ENCODE data around the gene GRK1.

Gene GRK1

DNA sequence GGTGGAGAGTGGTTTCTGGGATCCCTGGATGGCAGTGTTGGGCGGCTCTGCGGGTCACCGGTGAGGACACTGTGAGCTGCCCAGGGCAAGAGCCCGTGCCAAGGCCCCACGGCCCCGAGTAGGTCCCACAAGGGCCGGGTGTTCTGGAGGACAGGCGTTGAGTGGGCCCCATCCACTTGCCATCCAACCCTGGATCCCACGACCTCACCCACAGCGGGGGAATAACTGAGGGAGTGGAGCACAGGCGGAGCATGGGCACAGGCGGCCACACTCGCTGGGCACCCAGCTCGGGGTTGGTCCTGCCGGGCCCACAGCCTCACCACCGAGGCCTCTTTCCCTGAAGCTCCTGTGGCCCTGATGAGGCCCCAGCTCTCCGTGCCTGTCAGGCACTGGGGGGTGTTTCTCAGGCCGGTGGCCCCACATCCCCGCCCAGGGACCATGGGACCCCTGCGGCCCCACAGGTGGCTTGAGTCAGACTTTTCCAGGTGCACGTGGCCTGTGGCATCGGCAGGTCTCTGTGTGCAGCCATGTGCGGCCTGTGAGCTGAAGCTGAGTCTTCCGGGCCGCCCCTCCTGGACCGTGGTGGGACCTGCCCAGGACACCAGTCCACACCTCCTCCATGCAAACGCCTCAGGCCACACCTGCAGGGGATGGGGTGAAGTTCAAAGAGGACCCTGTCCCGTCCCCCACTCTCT is 108.6 kb downstream of the GRK1 start:
- DNase-seq (ENCODE audit: low read depth) = no peak

DNA sequence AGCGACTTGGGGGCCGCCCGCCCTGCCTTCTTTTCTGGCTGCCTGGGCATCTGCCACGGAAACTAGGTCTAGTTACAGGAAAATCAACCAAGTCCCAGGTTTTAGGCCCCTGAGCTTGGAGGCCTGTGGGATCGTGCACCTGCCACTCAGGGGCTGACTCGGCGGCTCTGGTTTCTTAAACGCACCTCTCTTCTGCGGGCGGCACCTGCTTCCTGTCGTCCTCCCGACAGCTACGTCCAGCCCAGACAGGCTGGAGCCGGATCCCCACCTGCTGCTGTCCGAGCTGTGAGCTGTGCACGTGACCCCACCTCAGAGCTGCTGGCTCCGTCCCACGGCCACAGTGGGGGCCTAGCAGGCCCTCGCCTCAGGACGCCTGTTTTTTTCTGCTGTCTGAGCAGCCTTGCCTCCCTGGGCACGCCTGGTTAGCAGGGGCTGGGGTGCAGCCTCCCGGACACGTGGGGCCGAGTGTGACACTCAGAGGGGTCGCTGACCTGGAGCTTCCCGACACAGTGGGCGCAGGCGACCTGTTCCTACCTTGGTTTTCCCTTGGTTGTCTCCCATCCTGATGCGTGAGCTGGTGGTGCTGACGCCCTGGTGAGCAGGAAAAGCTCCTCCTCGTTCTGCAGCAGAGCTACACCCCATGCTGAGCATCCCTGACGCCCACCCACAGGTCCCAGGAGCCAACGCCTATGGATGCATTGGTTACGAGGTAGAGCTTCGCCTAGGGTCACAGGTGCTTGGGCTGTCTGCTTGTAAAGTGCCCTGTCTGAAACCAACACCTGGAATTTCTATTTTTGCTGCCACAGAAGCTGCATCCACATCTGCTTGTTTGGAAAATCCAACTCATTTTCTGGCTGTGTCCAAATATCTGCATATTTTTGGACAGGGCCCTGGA is 109.5 kb downstream of the GRK1 start:
- DNase-seq (ENCODE audit: low read depth) = no peak

DNA sequence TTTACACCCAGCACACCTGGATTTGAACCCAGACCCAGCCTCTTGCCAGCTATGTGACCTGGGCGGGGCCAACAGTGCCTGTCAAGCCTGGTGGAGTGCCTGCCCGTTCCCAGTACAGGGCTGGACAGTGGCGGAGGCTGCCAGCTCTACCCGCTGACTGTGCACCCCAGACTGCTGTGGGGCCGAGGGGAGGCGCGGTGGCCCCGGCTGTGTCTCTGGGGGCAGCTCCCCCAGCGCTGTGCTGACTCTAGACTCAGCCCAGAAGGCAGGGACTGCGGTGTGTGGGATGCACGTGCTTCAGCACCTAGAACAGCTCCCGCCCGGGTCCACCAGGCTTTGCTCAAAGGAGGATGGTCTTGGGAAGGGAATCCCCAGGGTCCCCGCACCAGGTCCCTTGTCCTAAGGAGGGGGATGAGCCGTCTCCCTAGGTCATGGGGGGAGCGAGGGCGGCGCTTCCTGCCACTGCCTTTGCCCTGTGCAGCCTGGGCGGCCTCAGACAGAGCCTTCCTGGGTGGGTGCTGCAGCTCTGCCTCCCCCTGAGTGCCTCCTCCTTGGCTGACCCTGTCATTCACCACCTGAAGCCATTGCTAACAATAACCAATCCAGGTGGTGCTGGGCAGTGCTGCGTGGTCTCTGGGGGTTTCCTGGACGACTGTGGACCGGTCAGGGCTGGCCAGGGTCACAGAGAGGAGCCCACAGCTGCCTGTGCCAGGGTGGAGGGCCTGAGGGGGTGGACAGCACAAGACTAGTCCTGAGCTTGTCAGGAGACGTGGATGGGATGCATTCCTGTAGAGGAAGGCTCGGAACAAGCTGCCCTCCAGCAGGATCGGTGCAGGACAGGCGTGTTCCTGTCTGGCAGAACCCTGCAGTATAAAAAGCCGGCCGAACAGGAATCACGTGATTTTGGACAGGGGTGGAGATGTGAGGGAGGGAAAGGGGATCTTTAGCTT is 110.6 kb downstream of the GRK1 start:
- no peak for DNase-seq (ENCODE audit: low read depth)

DNA sequence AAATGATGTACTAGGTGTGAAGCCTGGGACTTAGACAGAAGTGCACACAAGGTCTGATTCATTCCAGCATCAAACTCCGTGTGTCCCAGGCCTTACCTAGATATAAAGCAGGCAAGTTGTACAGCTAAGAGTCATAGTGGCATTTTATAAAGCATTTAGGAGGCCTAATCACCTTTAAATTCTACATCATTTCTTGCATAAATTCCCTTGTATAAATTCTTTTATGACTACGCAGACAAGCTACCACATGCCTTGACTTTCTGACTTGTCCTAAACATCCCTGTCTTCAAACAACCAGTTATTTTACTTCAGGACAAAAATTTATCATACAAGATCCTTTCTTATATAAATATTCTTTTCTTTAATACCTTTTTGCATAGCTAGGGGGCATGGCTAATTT is 114.6 kb downstream of the GRK1 start:
- no peak for DNase-seq (ENCODE audit: low read depth)

DNA sequence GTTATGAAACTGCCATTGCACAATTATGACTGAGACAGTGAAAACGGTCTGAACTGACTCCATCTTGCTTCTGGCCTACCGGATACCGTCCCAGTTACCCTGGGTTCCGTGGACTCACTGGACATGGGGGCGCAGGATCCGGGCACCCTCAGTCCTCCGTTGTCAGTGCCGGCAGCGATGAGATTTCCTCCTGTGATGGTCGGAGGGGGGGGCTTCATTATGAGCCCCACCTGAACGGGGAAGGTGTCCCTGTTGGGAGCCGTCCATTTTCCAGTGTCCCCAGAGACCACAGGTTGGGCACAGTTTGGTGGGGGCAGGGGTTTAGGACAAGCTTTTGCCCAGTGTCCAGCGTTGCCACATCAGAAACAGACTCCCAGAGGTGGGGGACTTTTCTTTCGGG is 115.5 kb downstream of the GRK1 start:
- DNase-seq (ENCODE audit: low read depth) = no peak

DNA sequence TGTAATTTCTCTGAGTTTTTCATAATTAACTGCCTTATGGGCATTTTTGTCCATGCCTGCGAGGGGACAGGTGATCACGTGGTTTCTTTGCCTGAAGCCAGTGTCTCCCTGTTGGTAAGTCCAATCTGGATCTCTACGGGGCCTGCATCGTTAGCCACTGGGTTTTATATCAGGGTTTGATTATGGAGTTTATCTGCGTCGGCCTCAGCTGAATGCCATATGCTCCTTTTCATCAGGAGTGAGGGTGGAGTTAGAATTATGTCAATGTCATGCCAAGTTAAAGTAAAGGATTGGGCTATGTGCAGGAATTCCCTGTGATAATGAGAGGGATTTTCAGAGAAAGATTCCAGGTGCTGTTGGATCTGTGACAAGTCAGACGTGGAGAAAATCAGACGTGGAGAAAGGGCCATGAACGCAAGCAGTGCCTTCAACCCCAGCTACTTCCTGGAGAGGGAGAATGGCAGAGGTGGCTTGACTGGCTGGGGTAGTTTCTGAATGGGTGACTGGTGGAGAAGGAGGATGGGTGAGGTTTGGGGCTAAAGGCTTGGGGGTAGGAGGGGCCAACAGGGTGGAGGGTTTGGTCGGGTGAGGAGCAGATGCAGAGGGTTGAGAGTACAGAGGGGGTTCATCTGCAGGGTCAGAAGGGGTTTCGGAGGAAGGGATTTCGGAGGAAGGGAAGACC is 116.3 kb downstream of the GRK1 start:
- no peak for DNase-seq (ENCODE audit: low read depth)

DNA sequence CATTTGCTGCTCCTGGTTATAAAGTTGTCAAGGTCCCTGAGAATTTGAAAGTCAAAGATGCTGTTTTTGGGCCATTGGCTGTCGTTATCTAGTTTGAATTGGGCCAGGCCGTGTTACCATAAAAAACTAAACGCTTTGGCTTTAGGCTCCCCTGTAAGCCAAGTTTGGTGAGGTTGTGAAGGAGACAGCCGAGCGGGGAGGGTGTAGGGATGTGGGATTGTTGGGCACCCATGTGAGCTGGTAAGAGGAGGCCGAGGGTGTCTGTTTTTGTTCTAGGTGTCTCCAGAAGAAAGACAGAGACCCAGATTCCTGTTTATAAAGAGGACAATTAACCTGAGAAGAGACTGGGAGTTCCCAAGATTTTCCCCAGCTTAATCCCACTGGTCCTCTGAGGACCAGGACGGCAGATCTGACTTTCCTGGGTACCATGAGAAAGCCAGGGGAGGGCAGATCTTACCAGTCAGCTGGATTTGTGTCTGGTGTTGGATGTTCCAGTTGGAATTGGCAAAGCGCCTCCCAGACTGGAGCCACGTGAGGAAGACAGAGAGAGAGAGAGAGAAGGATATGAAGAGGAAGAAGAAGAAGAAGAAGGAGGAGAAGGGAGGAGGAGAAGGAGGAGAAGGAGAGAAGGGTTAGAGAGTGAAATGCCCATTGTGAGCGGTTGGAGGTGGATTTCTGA is 117.1 kb downstream of the GRK1 start:
- DNase-seq (ENCODE audit: low read depth) = no peak

DNA sequence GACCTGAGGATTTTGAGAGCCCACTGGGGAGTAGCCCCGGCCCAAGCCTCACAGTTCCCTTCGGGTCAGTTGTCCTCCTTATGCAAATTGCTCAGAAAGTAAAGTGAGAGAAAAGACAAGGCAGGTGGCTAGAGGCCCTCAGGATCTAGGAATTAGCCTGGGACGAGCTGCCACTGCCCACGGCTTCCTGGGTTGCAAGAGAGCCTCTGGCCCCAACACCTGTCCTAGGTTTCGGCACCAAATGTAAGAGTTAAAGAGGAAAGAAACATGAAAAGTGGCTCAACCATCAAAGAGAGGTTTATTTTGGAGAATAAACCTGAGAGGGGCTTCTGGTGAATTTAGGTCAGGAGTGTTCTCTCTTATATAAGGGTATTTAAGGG is 117.6 kb downstream of the GRK1 start:
- DNase-seq (ENCODE audit: low read depth) = no peak

DNA sequence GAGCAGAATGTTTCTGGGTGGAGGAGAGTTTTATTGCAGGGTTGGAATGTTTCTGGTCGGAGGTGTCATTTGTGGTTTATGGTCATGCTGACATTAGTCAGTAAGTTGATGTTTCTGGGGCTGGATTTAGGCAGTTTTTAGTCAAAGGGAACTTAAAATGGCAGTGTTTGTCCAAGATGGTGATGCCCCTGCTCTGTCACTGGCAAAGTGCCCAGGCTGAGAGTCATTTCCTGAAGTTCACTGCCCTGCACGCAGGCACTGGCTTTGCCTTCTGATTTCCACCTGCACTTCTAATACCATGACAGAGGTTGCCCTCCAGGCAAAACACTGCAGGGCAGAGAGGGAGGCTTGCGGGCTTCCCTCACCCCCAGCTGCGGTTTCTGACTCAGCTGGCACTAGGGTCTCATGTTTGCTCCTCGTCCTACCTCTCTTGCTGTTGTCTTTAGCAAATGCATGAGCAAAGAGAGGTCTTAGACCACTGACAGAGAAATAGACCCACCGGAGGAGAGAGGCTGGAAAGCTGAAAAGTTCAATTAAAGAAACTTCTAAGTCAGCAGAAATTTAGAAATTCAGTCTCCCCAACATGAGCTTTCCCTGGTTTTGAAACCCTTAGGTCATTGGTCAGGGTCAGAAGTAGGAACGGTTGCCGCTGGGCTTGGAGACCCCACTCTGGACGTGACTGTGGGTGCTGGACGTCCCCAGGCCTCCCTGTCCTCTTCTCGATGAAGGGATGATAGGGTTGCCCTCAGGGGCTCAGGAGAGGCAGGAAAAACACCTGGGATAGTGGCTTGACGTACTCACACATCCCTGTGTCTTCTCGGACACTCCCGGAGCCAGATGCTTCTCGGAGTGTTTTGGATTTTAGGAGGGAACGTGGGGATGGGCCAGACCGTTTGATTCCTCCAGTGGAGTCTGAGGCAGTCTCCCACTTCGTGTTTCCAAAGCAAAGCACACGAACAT is 118.3 kb downstream of the GRK1 start:
- DNase-seq (ENCODE audit: low read depth) = peak; percentile 84

DNA sequence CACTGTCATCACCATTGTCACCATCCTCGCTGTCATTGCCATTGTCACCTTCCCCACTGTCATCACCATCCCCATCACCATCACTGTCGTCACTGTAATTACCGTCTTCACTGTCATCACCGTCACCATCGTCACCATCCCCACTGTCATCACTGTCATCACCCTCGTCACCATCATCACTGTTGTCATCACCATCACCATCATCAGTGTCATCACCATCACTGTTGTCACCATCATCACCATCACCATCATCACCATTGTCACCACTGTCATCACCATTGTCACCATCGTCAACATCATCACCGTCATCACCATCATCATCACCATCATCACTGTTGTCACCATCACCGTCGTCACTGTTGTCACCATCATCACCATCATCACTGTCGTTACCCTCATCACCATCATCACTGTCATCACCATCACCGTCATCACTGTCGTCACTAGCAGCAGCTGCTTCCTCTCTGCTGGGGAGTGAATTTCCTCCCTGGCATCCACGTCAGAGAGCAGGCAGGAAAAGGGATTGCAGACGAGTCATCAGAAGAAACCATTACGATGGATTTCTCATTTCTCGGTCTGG is 119.3 kb downstream of the GRK1 start:
- DNase-seq (ENCODE audit: low read depth) = no peak

Data from stromal cell of bone marrow (primary cell).